GM23338 (cell line): ENCODE results near the gene MPRIP. TPM values are rescaled to one million over a fixed set of nuclear protein-coding genes. Genes with fewer than 3 reads are reported as not detected.

Experiments used
- ATAC-seq: fragments of 200-7000 bp; cut with Tn5 transposase; 3 replicates; pipeline ENCODE4 v1.9.1; 2020
- DNase-seq: peaks from one replicate; pipeline ENCODE4 v3.0.0-alpha.2; 2015; ENCODE audit warnings: low spot score
- H2AFZ ChIP-seq: fragments of 200-600 bp; sonication (generic); 2 replicates; pipeline ENCODE4 v1.8.0; 2016; ENCODE audit warnings: antibody characterized with exemption, mild to moderate bottlenecking, moderate library complexity
- H3F3A ChIP-seq: fragments of 200-600 bp; sonication (generic); replicated peaks from 2 replicates; pipeline ENCODE4 v1.8.0; 2017; ENCODE audit warnings: antibody characterized with exemption, mixed run types, low read depth
- H3K27ac ChIP-seq: fragments of 200-600 bp; sonication (generic); 2 replicates; pipeline ENCODE4 v1.6.1; 2016; ENCODE audit warnings: low read depth
- H3K27me3 ChIP-seq: fragments of 200-600 bp; sonication (generic); 2 replicates; pipeline ENCODE4 v1.8.0; 2016; ENCODE audit warnings: mild to moderate bottlenecking, mixed run types, moderate library complexity; ENCODE audit not compliant: insufficient read depth
- H3K36me3 ChIP-seq: fragments of 200-600 bp; sonication (generic); 2 replicates; pipeline ENCODE4 v1.8.0; 2016; ENCODE audit warnings: mild to moderate bottlenecking; ENCODE audit not compliant: insufficient read depth
- H3K4me1 ChIP-seq: fragments of 200-600 bp; sonication (generic); 2 replicates; pipeline ENCODE4 v1.8.0; 2016; ENCODE audit warnings: mild to moderate bottlenecking, moderate library complexity; ENCODE audit not compliant: insufficient read depth
- H3K4me2 ChIP-seq: fragments of 200-600 bp; sonication (generic); 2 replicates; pipeline ENCODE4 v1.7.1; 2017; ENCODE audit warnings: mixed run types
- H3K4me3 ChIP-seq: fragments of 200-600 bp; sonication (generic); 2 replicates; pipeline ENCODE4 v1.6.1; 2016; ENCODE audit warnings: mixed run types
- H3K79me2 ChIP-seq: fragments of 200-600 bp; sonication (generic); replicated peaks from 2 replicates; pipeline ENCODE4 v1.8.0; 2017; ENCODE audit warnings: mild to moderate bottlenecking; ENCODE audit not compliant: insufficient read depth
- H3K9me2 ChIP-seq: fragments of 200-600 bp; sonication (generic); 2 replicates; pipeline ENCODE4 v1.8.0; 2017; ENCODE audit not compliant: insufficient read depth
- H4K20me1 ChIP-seq: fragments of 200-600 bp; sonication (generic); replicated peaks from 2 replicates; pipeline ENCODE4 v1.8.0; 2017; ENCODE audit warnings: mild to moderate bottlenecking; ENCODE audit not compliant: insufficient read depth
- H3K27ac Mint-ChIP-seq: 2 replicates; pipeline ENCODE4 v1.8.0; 2020; ENCODE audit warnings: inconsistent platforms, mild to moderate bottlenecking, moderate library complexity, mixed read lengths
- H3K27me3 Mint-ChIP-seq: 3 replicates; pipeline ENCODE4 v1.8.0; 2022; ENCODE audit warnings: low read depth, mild to moderate bottlenecking, moderate library complexity, mixed read lengths, inconsistent platforms; ENCODE audit not compliant: insufficient read depth, poor library complexity
- H3K36me3 Mint-ChIP-seq: 3 replicates; pipeline ENCODE4 v1.8.0; 2021; ENCODE audit warnings: low read depth, mild to moderate bottlenecking, inconsistent platforms, moderate library complexity, mixed read lengths
- H3K4me1 Mint-ChIP-seq: 3 replicates; pipeline ENCODE4 v1.8.0; 2020; ENCODE audit warnings: mild to moderate bottlenecking, inconsistent platforms, mixed read lengths
- H3K4me3 Mint-ChIP-seq: 3 replicates; pipeline ENCODE4 v1.8.0; 2021; ENCODE audit warnings: moderate library complexity, mild to moderate bottlenecking, inconsistent platforms, mixed read lengths
- H3K9me3 Mint-ChIP-seq: 3 replicates; pipeline ENCODE4 v1.8.0; 2020; ENCODE audit warnings: moderate library complexity, mild to moderate bottlenecking, inconsistent platforms, mixed read lengths
- CREB1 ChIP-seq: fragments of 250-450 bp; sonication (Bioruptor Pico); IDR thresholded peaks from 2 replicates; pipeline ENCODE4 v1.5.0; 2020; ENCODE audit warnings: low read depth, mild to moderate bottlenecking, moderate library complexity
- CTCF ChIP-seq, 2 experiments: fragments of 200-600 bp in 1 of 2; sonication (generic) in 1 of 2; conservative IDR thresholded peaks; 2 replicates each; pipeline versions ENCODE4 v1.5.1 to v1.6.1; 2016 to 2017; ENCODE audit warnings: antibody characterized with exemption in 2 of 2, low read depth in 2 of 2, mild to moderate bottlenecking in 2 of 2, moderate library complexity in 1 of 2
- ETS1 ChIP-seq: IDR thresholded peaks from 2 replicates; pipeline ENCODE4 v1.6.1; 2016; ENCODE audit warnings: antibody characterized with exemption
- EZH2 ChIP-seq: fragments of 200-600 bp; sonication (generic); IDR thresholded peaks from one replicate; pipeline ENCODE4 v1.8.0; 2017; ENCODE audit warnings: antibody characterized with exemption, mild to moderate bottlenecking, low read depth; ENCODE audit not compliant: unreplicated experiment
- EZH2phosphoT487 ChIP-seq: fragments of 200-600 bp; sonication (generic); IDR thresholded peaks from one replicate; pipeline ENCODE4 v1.8.1; 2018; ENCODE audit warnings: antibody characterized with exemption; ENCODE audit not compliant: unreplicated experiment
- JUNB ChIP-seq: IDR thresholded peaks from one replicate; pipeline ENCODE4 v1.6.1; 2016; ENCODE audit warnings: antibody characterized with exemption; ENCODE audit not compliant: unreplicated experiment
- NANOG ChIP-seq: IDR thresholded peaks from 2 replicates; pipeline ENCODE4 v1.6.1; 2016; ENCODE audit warnings: antibody characterized with exemption, borderline replicate concordance
- POLR2AphosphoS5 ChIP-seq: IDR thresholded peaks from 2 replicates; pipeline ENCODE4 v1.6.1; 2016; ENCODE audit warnings: antibody characterized with exemption, low read depth
- REST ChIP-seq: IDR thresholded peaks from one replicate; pipeline ENCODE4 v1.6.1; 2018; ENCODE audit warnings: antibody characterized with exemption; ENCODE audit not compliant: unreplicated experiment
- STAT1 ChIP-seq: IDR thresholded peaks from one replicate; pipeline ENCODE4 v1.6.1; 2016; ENCODE audit warnings: antibody characterized with exemption; ENCODE audit not compliant: unreplicated experiment
- ZNF114 ChIP-seq: fragments of 250-450 bp; sonication (Bioruptor Pico); IDR thresholded peaks from 2 replicates; pipeline ENCODE4 v1.5.0; 2020; ENCODE audit warnings: mild to moderate bottlenecking, moderate library complexity
- ZNF331 ChIP-seq: fragments of 250-450 bp; sonication (Bioruptor Pico); IDR thresholded peaks from 2 replicates; pipeline ENCODE4 v1.5.0; 2020; ENCODE audit warnings: low read depth, mild to moderate bottlenecking, moderate library complexity
- ZNF462 ChIP-seq: fragments of 250-450 bp; sonication (Bioruptor Pico); IDR thresholded peaks from 2 replicates; pipeline ENCODE4 v1.5.0; 2020; ENCODE audit warnings: mild to moderate bottlenecking, moderate library complexity
- polyA plus RNA-seq: library from polyadenylated mRNA; unstranded; fragments of >200 nt; fragmentation: Nextera tagmentation; extraction: Ambion mirVana; gene quantifications from 2 replicates; pipeline ENCODE4 v1.2.1, GENCODE V29; 2016
- total RNA-seq: library from RNA; depleted of rRNA; stranded (reverse); fragments of >200 nt; shearing (Covaris generic); gene quantifications from 2 replicates; pipeline ENCODE4 v1.2.3, GENCODE V29; 2014

The MPRIP gene
- total and polyA plus RNA-seq, 2 experiments from 2014 or later: 39.3 to 113 TPM

DNA sequence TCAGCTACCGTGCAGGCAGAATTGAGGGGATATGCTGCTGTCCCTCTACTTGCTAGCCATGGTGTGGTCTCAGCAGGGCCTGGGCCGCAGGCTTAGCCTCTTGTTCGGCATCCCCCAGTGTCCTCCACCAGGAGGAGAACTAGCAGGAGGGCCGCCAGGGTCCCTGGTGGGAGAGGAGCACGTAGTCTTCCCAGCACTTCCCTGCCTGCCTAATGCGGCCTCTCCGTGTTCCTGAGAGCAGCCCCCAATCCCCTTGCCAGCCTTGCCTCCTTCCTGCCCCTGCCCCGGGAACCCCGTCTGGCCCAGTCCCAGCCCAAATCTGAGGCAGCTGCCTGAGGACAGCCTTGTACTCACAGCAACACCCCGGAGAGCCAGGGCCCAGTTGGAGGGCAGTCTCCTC, 125.7 kb downstream of the MPRIP start:
- DNase-seq: no peak
- TF ChIP-seq ZNF114 (CRISPR knock-in tag): no peak
- TF ChIP-seq ZNF462: no peak
- no peak for TF ChIP-seq CTCF (conservative IDR thresholded peaks at IDR 0.05; ENCODE audit: low read depth in 2 of 2)
- TF ChIP-seq ETS1: no peak
- TF ChIP-seq POLR2AphosphoS5: no peak
- no peak for TF ChIP-seq EZH2phosphoT487
- no peak for TF ChIP-seq CREB1
- no peak for TF ChIP-seq NANOG
- TF ChIP-seq EZH2: no peak
- no peak for TF ChIP-seq REST
- no peak for TF ChIP-seq JUNB
- TF ChIP-seq STAT1: no peak
- TF ChIP-seq ZNF331: no peak
- no peaks in the 10 kb centered on the region for H3K9me2 ChIP-seq
- Mint-ChIP-seq H3K27ac (no peak overlapping the region), H3K4me1 (peaks cover 11% of the 10 kb centered on the region), H3K27me3 (peaks cover 16% of the 10 kb centered on the region), H3K9me3 (no peaks in the 10 kb centered on the region), H3K4me3 (no peak overlapping the region), H3K36me3 (peaks cover 40% of the 10 kb centered on the region)
- H3F3A ChIP-seq: no peaks in the 10 kb centered on the region
- H3K27me3 ChIP-seq: no peaks in the 10 kb centered on the region
- no peak for ATAC-seq
- H4K20me1 ChIP-seq: no peaks in the 10 kb centered on the region; the same call in 1 of the 2 replicates
- H3K4me1 ChIP-seq: no peaks in the 10 kb centered on the region
- H2AFZ ChIP-seq: no peak overlapping the region
- H3K79me2 ChIP-seq: no peaks in the 10 kb centered on the region
- H3K4me3 ChIP-seq: no peak overlapping the region
- no peak overlapping the region for H3K27ac ChIP-seq
- no peak overlapping the region for H3K4me2 ChIP-seq
- H3K36me3 ChIP-seq: no peaks in the 10 kb centered on the region
